Measurements from ENCODE around the gene ZGLP1.
"Not testable (repeated sequence)": the region's sequence is repeated elsewhere in the genome, so short reads cannot be mapped to it uniquely, and the experiment has no call there.

Gene ZGLP1

DNA sequence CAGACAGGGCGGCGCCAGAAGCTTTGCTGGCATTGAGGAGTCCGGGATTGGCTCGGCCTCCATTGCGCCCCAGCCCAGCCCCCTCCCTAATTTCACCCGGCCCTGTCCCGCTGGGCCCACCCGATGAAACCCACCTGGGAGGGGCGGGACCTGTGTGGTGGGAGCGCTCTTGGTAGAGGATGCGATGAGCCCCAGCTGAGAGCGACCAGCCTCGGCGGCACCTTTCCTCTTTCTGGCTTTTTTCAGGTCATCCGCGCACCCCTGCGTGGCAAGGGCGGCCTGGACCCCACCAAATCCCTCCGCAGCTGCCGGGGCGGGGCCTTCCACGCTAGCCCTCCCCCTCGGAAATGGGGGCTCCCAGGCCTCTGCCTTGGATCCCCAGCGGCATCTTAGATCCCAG, at the start of gene ZGLP1:
ZGLP1 (minus strand) TSS at position 393 of the 400 bp plus-strand sequence.
- no peak for DNase-seq

GRCh38 chr19:10356431-10356830, 46.8 kb upstream of the ZGLP1 start:
- no peak for DNase-seq

DNA sequence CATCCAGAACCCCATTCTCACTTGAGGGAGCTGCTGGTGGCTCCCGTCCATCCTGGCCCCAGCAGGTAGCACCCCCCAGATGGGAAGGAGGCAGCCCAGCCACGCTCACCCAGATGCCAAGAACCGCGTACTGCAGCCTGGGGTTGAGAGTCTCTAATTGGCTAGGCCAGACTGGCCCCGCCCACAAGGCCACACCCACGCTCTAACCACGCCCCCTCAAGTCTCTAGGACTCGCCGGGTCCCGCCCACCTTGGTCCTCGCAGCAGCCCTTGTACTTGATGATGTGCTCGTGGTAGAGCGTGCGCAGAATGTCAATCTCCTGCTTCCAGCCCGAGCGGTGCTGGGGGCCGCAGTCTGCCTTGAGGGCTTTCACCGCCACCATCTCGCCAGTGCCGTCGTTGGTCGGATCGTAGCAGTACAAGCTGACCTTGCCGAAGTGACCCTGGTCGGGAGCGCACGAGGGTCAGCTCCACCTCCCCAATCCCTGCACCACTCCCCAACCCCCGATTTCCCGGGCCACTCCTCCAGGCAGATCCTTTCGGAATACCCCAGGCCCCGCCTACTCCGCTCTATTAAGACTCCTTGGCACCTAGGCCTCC, 44.3 kb upstream of the ZGLP1 start:
- no peak for DNase-seq

GRCh38 chr19:10352764-10353671, 43.4 kb upstream of the ZGLP1 start:
- no peak for DNase-seq

DNA sequence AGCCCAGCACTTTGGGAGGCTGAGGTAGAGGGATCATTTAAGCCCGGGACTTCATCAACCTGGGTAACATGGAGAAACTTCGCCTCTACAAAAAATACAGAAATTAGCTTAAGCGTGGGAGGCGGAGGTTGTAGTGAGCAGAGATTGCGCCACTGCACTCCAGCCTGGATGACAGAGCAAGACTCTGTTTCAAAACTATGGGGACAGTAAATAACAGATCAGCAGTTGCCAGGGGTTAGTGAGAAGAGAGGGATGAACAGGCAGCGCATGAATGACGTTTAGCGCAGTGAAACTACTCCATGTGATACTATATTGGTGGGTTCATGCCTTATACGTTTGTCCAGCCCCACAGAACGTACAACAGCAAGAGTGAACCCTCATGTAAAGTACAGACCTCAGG, 36.9 kb upstream of the ZGLP1 start:
- DNase-seq: no peak

DNA sequence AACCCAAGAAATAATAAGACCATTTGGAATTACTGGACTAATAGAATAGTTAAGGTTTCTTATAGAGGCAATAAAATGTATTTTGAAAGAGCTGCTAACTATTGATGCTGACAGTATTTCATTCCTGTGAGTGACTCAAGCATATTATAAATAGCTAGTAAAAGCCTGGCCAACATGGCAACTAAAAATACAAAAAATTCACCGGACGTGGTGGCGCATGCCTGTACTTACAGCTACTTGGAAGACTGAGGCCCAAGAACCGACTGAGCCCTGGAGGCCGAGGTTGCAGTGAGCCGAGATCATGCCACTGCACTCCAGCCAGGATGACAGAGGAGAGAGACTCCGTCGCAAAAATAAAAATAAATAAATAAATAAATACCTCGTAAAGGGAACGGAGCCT, 35.2 kb upstream of the ZGLP1 start:
- no peak for DNase-seq

- DNase-seq: no peak
These were observed 33.9 kb upstream of the ZGLP1 start for GRCh38 chr19:10343495-10343894.

DNA sequence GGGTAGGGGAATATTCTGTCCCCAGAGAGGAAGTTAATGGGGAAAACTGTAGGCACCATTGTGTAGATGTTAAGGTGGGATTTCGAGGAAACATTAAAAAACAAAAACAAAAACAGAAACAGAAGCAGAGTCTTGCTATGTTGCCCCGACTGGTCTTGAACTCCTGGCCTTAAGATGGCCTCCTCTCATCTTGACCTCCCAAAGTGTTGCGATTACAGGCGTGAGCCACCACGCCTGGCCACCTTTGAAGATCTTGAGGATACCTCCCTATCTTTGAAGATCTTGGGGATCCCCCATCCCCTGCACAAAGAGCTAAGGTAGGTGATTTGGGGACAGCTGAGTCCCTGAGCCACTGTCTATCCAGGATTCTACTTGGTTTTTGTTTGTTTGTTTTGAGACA, 30.4 kb upstream of the ZGLP1 start:
- DNase-seq: no peak

DNA sequence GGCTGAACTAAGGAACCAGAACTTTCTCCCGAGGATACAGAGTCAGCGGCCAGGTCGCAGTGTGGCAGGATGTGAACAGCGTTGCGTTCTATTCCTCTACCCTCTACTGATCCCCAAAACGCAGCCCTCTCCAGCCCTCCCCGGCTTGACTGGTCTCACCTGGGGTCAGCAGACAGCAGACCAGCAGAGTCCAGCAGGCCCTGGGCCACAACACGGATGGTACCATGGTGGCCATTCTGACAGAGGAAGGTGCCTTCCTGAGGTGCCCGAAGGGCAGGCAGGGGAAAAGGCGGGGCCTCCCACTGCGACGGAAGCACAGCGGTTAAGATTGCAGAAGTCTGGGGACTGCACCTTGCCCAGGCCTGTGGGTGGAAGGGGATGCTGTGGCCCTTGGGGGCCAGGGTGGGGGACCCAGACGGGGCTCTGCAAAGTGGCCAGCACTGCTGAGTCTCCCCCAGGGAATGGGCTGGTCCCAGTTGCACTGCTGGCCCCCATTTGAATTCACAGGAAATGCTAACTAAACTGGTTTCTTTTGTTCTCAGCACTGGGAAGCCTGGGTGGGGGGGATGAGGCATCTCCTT, 29.9 kb upstream of the ZGLP1 start, which contains the start of gene ICAM3:
ICAM3 (minus strand) TSS at position 245 of the 581 bp plus-strand sequence; CDS start at position 235, 10 bp downstream.
- DNase-seq: no peak

DNA sequence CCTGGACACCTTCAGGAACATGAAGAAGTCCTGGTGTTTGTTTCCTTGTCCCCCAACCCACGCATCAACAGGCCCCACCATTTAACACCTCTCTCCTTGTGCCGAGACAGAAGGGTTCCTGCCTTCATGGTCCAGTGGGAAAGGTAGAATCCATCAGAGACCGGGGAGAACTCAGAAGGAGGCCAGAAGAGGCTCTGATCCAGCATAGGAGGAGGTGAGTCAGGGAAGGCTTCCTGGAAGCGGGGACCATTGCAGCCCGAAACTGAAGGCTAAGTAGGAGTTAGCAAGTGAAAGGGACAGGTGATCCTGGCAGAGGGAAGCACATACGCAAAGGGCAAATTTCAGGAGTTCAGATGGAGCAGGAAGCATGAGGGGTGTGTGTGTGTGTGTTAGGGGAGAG, 29.3 kb upstream of the ZGLP1 start:
- no peak for DNase-seq

DNA sequence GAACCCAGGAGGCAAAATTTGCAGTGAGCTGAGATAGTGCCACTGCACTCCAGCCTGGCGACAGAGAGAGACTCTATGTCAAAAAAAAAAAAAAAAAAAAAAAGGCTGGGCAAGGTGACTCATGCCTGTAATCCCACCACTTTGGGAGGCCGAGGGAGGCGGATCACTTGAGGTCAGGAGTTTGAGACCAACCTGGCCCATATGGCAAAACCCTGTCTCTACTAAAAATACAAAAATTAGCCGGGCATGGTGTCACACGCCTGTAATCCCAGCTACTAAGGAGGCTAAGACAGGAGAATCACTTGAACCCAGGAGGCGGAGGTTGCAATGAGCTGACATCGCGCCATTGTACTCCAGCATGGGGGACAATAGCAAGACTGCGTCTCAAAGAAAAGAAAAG, 27.1 kb upstream of the ZGLP1 start:
- DNase-seq: not testable (repeated sequence)

- DNase-seq: no peak
These were observed 25.9 kb upstream of the ZGLP1 start for GRCh38 chr19:10335352-10335985.

- peak; percentile 79 to 92 for DNase-seq
These were observed 25.2 kb upstream of the ZGLP1 start for GRCh38 chr19:10334588-10335351.

- peak in 1 of 2 experiments; percentile 82 for DNase-seq
These were observed 24.4 kb upstream of the ZGLP1 start for GRCh38 chr19:10333758-10334587.

DNA sequence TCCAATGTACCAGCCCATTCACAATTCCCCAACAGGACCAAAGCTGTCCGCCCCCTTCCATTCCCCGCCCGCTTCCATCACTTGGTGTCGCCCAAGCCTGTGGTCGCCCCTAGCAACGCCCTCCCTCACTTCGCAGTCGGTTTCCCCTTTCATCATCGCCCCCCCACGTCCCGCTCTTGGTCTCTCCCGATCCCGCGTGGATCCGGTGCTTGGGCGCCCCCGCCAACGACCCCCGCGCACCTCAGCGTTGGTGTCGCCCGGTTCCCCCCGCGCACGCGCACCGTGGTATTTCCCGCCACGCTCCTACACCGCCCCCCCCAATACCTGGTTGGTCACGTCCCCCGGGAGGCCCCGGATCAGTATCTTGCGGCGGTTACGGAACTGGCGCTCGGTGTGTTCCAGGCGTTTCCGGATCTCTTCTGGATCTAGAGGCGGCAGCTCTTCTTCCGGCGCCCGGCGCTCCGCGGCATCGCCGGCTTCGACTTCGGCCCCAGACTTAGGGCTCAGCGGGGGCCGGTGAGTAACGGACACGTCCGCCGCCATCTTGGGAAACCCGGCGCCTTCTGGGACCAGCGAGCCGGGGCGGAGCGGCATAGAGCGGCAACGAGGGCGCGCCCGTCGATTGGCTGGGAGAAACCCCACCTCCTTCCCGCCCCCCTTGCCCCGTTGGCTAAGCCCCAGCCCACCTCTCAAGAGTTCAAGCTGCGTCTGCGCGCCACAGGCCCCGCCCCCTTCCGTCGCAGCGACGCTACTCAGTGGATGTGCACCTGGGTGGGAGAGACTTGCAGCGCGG, 23.5 kb upstream of the ZGLP1 start, which contains the start of gene RAVER1:
RAVER1 (minus strand) TSS at position 565 of the 793 bp plus-strand sequence; CDS start at position 543, 22 bp downstream.
- peak; percentile 84 to 93 for DNase-seq

GRCh38 chr19:10332158-10332964, 22.7 kb upstream of the ZGLP1 start:
- DNase-seq: no peak

DNA sequence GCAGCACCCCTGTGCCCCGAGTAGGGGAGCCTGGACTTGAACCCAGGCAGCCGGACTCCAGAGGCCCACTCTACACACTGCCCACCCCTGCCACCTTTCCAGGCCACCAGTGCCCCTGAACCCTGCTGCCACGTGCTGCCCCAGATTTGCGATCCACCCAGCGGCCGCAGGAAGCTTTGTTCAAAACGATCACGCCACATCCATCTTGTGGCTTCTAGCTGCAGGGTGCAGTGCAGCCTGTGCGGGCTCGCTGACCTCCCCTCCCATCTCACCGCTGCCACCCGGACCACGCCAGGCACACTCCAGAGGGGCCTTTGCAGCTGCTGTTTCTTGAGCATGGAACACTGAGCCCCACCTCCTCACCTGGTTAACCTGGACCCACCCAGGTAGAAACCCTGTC, 19.9 kb upstream of the ZGLP1 start:
- DNase-seq: no peak

GRCh38 chr19:10328558-10329429, 19.2 kb upstream of the ZGLP1 start:
- DNase-seq: no peak

- DNase-seq: no peak
These were observed 18.2 kb upstream of the ZGLP1 start for GRCh38 chr19:10327793-10328192.
